PFSK-1 (cell line): ENCODE measurements around the gene CXXC5.

Experiments
- FOXP2 ChIP-seq: optimal IDR thresholded peaks from 2 replicates; pipeline ENCODE3; 2011; ENCODE audit warnings: borderline replicate concordance, control low read depth, inconsistent platforms; ENCODE audit not compliant: insufficient read depth; ENCODE audit errors: extremely low read length, extremely low read depth
- POLR2AphosphoS5 ChIP-seq: IDR thresholded peaks from 2 replicates; pipeline ENCODE4 v1.6.1; 2012; ENCODE audit warnings: low read depth, mild to moderate bottlenecking, control low read depth, low read length, moderate library complexity
- SIN3A ChIP-seq: IDR thresholded peaks from 2 replicates; pipeline ENCODE4 v1.6.1; 2012; ENCODE audit warnings: mild to moderate bottlenecking, low read length, moderate library complexity, borderline replicate concordance; ENCODE audit not compliant: insufficient read depth
- TF ChIP-seq, protein P1 (sequence below), 2 experiments: IDR thresholded peaks; 2 replicates each; pipeline versions ENCODE4 v1.6.1 to v1.8.0; 2011 to 2012; ENCODE audit warnings: low read depth in 2 of 2, low read length in 2 of 2, control low read depth in 1 of 2, inconsistent platforms in 1 of 2, mild to moderate bottlenecking in 1 of 2, moderate library complexity in 1 of 2; ENCODE audit not compliant: insufficient read depth in 1 of 2

DNA sequence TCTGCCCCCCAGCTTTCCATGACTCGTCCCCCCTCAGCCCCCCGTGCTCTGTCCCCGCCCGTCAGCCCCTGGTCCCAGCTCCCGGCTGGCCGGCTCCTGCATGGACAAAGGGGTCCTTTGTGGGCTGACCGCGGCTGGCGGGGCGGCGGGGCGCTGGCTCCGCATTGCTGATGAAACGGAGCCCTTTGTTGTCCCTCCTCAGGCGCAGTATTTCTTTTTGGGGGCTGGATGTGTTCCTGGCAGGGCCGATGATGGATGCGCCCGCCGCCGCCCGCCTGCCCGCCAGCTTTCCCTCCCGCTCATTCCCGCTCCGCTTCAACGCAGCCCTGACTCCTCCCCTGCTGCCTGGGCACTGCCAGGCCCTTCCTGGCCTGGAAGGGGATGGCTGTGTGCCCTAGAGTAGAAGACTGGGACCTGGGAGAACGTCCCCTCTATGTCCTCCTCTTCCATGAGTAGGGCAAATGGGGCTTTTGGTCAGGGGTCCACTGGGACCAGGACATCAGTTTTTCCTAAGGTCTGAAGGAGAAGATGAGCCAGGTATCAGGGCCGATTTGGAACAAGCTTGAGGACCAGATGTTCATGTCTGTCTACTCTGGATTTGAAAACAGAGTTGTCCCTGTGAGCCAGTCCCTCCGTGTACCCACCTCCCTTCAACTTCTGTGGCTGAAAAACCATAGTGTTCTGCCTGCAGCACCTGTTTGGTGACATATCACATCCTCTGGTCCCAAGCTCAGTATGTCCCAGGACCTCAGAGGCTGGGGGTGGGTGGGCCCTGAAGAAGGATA is 29.0 kb downstream of the CXXC5 start:
- TF ChIP-seq POLR2AphosphoS5, result no peak
- no peak for TF ChIP-seq SIN3A
- no peak for TF ChIP-seq FOXP2
- TF ChIP-seq, protein P1, sequence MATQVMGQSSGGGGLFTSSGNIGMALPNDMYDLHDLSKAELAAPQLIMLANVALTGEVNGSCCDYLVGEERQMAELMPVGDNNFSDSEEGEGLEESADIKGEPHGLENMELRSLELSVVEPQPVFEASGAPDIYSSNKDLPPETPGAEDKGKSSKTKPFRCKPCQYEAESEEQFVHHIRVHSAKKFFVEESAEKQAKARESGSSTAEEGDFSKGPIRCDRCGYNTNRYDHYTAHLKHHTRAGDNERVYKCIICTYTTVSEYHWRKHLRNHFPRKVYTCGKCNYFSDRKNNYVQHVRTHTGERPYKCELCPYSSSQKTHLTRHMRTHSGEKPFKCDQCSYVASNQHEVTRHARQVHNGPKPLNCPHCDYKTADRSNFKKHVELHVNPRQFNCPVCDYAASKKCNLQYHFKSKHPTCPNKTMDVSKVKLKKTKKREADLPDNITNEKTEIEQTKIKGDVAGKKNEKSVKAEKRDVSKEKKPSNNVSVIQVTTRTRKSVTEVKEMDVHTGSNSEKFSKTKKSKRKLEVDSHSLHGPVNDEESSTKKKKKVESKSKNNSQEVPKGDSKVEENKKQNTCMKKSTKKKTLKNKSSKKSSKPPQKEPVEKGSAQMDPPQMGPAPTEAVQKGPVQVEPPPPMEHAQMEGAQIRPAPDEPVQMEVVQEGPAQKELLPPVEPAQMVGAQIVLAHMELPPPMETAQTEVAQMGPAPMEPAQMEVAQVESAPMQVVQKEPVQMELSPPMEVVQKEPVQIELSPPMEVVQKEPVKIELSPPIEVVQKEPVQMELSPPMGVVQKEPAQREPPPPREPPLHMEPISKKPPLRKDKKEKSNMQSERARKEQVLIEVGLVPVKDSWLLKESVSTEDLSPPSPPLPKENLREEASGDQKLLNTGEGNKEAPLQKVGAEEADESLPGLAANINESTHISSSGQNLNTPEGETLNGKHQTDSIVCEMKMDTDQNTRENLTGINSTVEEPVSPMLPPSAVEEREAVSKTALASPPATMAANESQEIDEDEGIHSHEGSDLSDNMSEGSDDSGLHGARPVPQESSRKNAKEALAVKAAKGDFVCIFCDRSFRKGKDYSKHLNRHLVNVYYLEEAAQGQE (IDR thresholded peaks at IDR 0.05; ENCODE audit: insufficient read depth in 1 of 2, low read depth in 2 of 2, low read length in 2 of 2), result no peak
